LNCaP clone FGC (cell line): Measurements from ENCODE around the gene METRNL.

Source experiments
- DNase-seq: peaks from one replicate; pipeline ENCODE4 v3.0.0-alpha.2; 2011; ENCODE audit warnings: low read depth
- H3K4me3 ChIP-seq: 2 replicates; pipeline ENCODE4 v1.5.1; 2011; ENCODE audit warnings: mild to moderate bottlenecking, low read depth, low read length, control low read depth
- CTCF ChIP-seq: IDR thresholded peaks from 2 replicates; pipeline ENCODE4 v1.5.1; 2012; ENCODE audit warnings: mild to moderate bottlenecking; ENCODE audit not compliant: control insufficient read depth, insufficient read depth; ENCODE audit errors: extremely low read depth

The METRNL gene

GRCh38 chr17:83086199-83086880 is 6.9 kb downstream of the METRNL start:
- DNase-seq = no peak
- no peak for TF ChIP-seq CTCF
- no peak overlapping the region for H3K4me3 ChIP-seq

GRCh38 chr17:83086907-83087787 is 7.7 kb downstream of the METRNL start:
- H3K4me3 ChIP-seq = no peak overlapping the region
- no peak for TF ChIP-seq CTCF
- DNase-seq = no peak

GRCh38 chr17:83087788-83088360 is 8.5 kb downstream of the METRNL start:
- no peak for DNase-seq
- no peak for TF ChIP-seq CTCF
- H3K4me3 ChIP-seq = no peak overlapping the region

DNA sequence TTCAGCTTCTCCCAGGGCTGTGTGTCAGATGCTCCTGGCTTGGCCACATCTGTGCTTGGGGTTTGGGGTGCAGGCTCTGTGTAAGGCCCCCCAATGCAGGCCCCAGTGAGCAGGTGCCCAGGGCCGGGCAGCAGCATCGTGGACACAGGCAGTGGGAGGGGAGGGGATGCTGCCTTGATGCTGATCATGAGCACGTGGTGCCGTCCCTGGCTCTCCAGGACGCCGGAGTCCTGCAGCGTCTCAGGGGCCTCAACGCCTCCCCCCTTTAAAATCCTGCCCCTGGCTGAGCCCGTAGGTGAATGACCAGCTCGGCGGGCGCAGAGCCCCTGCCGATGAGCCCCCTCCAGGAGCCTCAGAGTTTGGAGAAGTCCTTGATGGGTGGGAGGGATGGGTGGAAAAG is 9.0 kb downstream of the METRNL start:
- no peak overlapping the region for H3K4me3 ChIP-seq
- DNase-seq = no peak
- no peak for TF ChIP-seq CTCF

GRCh38 chr17:83088909-83089308 is 9.5 kb downstream of the METRNL start:
- TF ChIP-seq CTCF = no peak
- DNase-seq = no peak

GRCh38 chr17:83089328-83090132 is 10.1 kb downstream of the METRNL start:
- DNase-seq = peak; percentile 75
- no peak for TF ChIP-seq CTCF
- peak overlapping the region; percentile 5 for H3K4me3 ChIP-seq

More at GRCh38 chr17:83088909-83089308, 9.5 kb downstream of the METRNL start:
- peak overlapping the region; percentile 5; the same call in 1 of the 2 replicates for H3K4me3 ChIP-seq
